NB4 (cell line): Measurements from ENCODE around the gene KCNJ11.

Source experiments
- CTCF ChIP-seq: IDR thresholded peaks from one replicate; pipeline ENCODE4 v1.5.1; 2012; ENCODE audit warnings: low read depth, low read length
- MAX ChIP-seq: IDR thresholded peaks from 2 replicates; pipeline ENCODE4 v1.6.1; 2011; ENCODE audit warnings: low read depth, low read length
- POLR2A ChIP-seq: IDR thresholded peaks from 2 replicates; pipeline ENCODE4 v1.6.1; 2011; ENCODE audit warnings: mild to moderate bottlenecking; ENCODE audit not compliant: insufficient read length; ENCODE audit errors: extremely low read depth

- no peak for TF ChIP-seq POLR2A
- TF ChIP-seq CTCF = peak; percentile 85
- TF ChIP-seq MAX = no peak
Measured at GRCh38 chr11:17384002-17384511, 4.4 kb downstream of the KCNJ11 start.
